ENCODE data around the gene GREB1.

DNA sequence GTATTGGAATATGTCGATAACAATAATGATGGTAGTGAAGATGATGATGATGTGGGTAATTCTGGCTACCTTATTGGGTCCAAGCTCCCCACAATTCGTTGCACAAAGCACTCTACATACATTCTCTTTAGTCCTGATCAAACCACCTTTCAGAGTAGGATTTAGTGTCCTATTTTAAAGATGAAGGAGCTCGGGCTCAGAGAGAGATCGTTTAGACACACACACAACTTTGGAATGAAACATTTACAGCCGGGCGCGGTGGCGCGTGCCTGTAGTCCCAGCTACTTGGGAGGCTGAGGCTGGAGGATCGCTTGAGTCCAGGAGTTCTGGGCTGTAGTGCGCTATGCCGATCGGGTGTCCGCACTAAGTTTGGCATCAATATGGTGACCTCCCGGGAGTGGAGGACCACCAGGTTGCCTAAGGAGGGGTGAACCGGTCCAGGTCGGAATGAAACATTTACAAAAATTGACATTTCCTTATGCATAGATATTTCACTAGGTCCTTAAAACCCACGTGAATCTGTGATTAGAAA, 50.7 kb downstream of the GREB1 start:
- TF ChIP-seq SMC3 (conservative IDR thresholded peaks at IDR 0.05; ENCODE audit: poor library complexity) (no peak), EP300 (conservative IDR thresholded peaks at IDR 0.05; ENCODE audit: poor library complexity, severe bottlenecking) (no peak), EZH2 (IDR thresholded peaks at IDR 0.05; ENCODE audit: borderline replicate concordance, insufficient read depth, low read length, poor library complexity, severe bottlenecking) (no peak), MXI1 (conservative IDR thresholded peaks at IDR 0.05; ENCODE audit: poor library complexity, severe bottlenecking) (no peak), CTCF (IDR thresholded peaks at IDR 0.05; ENCODE audit: poor library complexity, severe bottlenecking) (peak; percentile 23), POLR2AphosphoS5 (IDR thresholded peaks at IDR 0.05) (no peak), TAF1 (IDR thresholded peaks at IDR 0.05; ENCODE audit: low read depth) (no peak), RAD21 (conservative IDR thresholded peaks at IDR 0.05) (no peak)

Data from neural cell (in vitro differentiated cells).